GM21717 (cell line): ENCODE results near the gene SPNS1.
"Not testable (repeated sequence)": the region's sequence is repeated elsewhere in the genome, so short reads cannot be mapped to it uniquely, and the experiment has no call there.

Experiments
- ATAC-seq: cut with Tn5 transposase; IDR thresholded peaks from one replicate; pipeline ENCODE4 v1.9.1; 2021; ENCODE audit warnings: mild to moderate bottlenecking, moderate library complexity; ENCODE audit not compliant: unreplicated experiment

The SPNS1 gene

GRCh38 chr16:28974437-28975157 is at the start of gene SPNS1:
Gene SPNS1, plus strand, starts transcription at chr16:28974778. Its CDS starts 374 bp downstream, at chr16:28975152.
- ATAC-seq, result peak; percentile 65

- peak; percentile 32 for ATAC-seq
These were observed 49.0 kb upstream of the SPNS1 start for GRCh38 chr16:28925386-28926228.

GRCh38 chr16:28926284-28926683 is 48.3 kb upstream of the SPNS1 start:
- ATAC-seq, result not testable (repeated sequence)

GRCh38 chr16:28927815-28928214 is 46.8 kb upstream of the SPNS1 start:
- no peak for ATAC-seq

GRCh38 chr16:28930203-28930602 is 44.4 kb upstream of the SPNS1 start:
- no peak for ATAC-seq

GRCh38 chr16:28930652-28931051 is 43.9 kb upstream of the SPNS1 start:
- ATAC-seq, result no peak

- ATAC-seq, result no peak
These were observed 42.8 kb upstream of the SPNS1 start, which contains the start of gene CD19 for GRCh38 chr16:28931801-28932225. Gene CD19, plus strand, starts transcription at chr16:28931971. Its CDS starts 30 bp downstream, at chr16:28932001.

GRCh38 chr16:28932339-28933141 is 42.0 kb upstream of the SPNS1 start:
- ATAC-seq, result no peak

GRCh38 chr16:28933171-28933570 is 41.4 kb upstream of the SPNS1 start:
- ATAC-seq, result no peak

GRCh38 chr16:28935346-28935745 is 39.2 kb upstream of the SPNS1 start:
- ATAC-seq, result no peak

GRCh38 chr16:28935924-28936783 is 38.4 kb upstream of the SPNS1 start:
- ATAC-seq, result no peak

GRCh38 chr16:28936784-28937155 is 37.8 kb upstream of the SPNS1 start:
- no peak for ATAC-seq

GRCh38 chr16:28937222-28937876 is 37.2 kb upstream of the SPNS1 start:
- no peak for ATAC-seq

- ATAC-seq, result no peak
These were observed 35.9 kb upstream of the SPNS1 start for GRCh38 chr16:28938721-28939120.

- not testable (repeated sequence) for ATAC-seq
These were observed 34.8 kb upstream of the SPNS1 start for GRCh38 chr16:28939825-28940224.

GRCh38 chr16:28943281-28943680 is 31.3 kb upstream of the SPNS1 start:
- ATAC-seq, result no peak

- ATAC-seq, result no peak
These were observed 27.9 kb upstream of the SPNS1 start for GRCh38 chr16:28946681-28947080.

GRCh38 chr16:28950648-28951409 is 23.7 kb upstream of the SPNS1 start, which contains the start of gene NFATC2IP:
Gene NFATC2IP, plus strand, starts transcription at chr16:28950937. Its CDS starts 75 bp downstream, at chr16:28951012.
- peak; percentile 90 for ATAC-seq

GRCh38 chr16:28951410-28951943 is 23.1 kb upstream of the SPNS1 start:
- no peak for ATAC-seq
